Fibroblast of lung (primary cell): ENCODE results near the gene EIF2S1. TPM values are rescaled to one million over a fixed set of nuclear protein-coding genes. Genes with fewer than 3 reads are reported as not detected.

Source experiments
- DNase-seq, 2 donors: peaks; one replicate each; pipeline versions ENCODE4 v3.0.0 to v3.0.0-alpha.2; 2010; ENCODE audit warnings: low read depth in 2 of 2
- H2AFZ ChIP-seq: 2 replicates; pipeline ENCODE4 v1.5.1; 2012; ENCODE audit warnings: low read length, control low read depth, inconsistent platforms
- H3K27ac ChIP-seq: 2 replicates; pipeline ENCODE4 v1.5.1; 2011; ENCODE audit warnings: low read length, control low read depth; ENCODE audit not compliant: insufficient read depth
- H3K27me3 ChIP-seq: 2 replicates; pipeline ENCODE4 v1.5.1; 2011; ENCODE audit warnings: mild to moderate bottlenecking, low read length; ENCODE audit not compliant: control insufficient read depth, insufficient read depth
- H3K36me3 ChIP-seq: 2 replicates; pipeline ENCODE4 v1.5.1; 2011; ENCODE audit warnings: low read length; ENCODE audit not compliant: control insufficient read depth, insufficient read depth
- H3K4me1 ChIP-seq: 2 replicates; pipeline ENCODE4 v1.5.1; 2011; ENCODE audit warnings: low read length; ENCODE audit not compliant: control insufficient read depth, insufficient read depth; ENCODE audit errors: extremely low read depth
- H3K4me2 ChIP-seq: 2 replicates; pipeline ENCODE4 v1.5.1; 2011; ENCODE audit warnings: low read length, control low read depth; ENCODE audit not compliant: insufficient read depth; ENCODE audit errors: extremely low read depth
- H3K4me3 ChIP-seq, 4 experiments: fragments of 200-600 bp in 1 of 4; sonication (generic) in 1 of 4; replicated peaks in 1 of 4; 2 replicates each; pipeline ENCODE4 v1.5.1; 2011 to 2016; ENCODE audit warnings: low read length in 4 of 4, low read depth in 3 of 4, mild to moderate bottlenecking in 3 of 4, control low read depth in 2 of 4, inconsistent platforms in 1 of 4, mixed read lengths in 1 of 4; ENCODE audit not compliant: insufficient read depth in 1 of 4; ENCODE audit errors: control extremely low read depth in 1 of 4
- H3K79me2 ChIP-seq: 2 replicates; pipeline ENCODE4 v1.5.1; 2012; ENCODE audit warnings: mild to moderate bottlenecking, low read length, inconsistent platforms; ENCODE audit not compliant: control insufficient read depth, insufficient read depth
- H3K9ac ChIP-seq: 2 replicates; pipeline ENCODE4 v1.5.1; 2011; ENCODE audit warnings: mild to moderate bottlenecking, low read length, control low read depth; ENCODE audit not compliant: insufficient read depth
- H3K9me3 ChIP-seq: 2 replicates; pipeline ENCODE4 v1.5.1; 2012; ENCODE audit warnings: low read depth, low read length; ENCODE audit not compliant: control insufficient read depth, insufficient read depth
- H4K20me1 ChIP-seq: 2 replicates; pipeline ENCODE4 v1.5.1; 2011; ENCODE audit warnings: low read length; ENCODE audit not compliant: control insufficient read depth, insufficient read depth; ENCODE audit errors: extremely low read depth
- CTCF ChIP-seq, 2 donors: IDR thresholded peaks in 1 of 2; conservative IDR thresholded peaks in 1 of 2; 1 replicate in 1 of 2; 2 replicates in 1 of 2; pipeline ENCODE4 v1.5.1; 2011 to 2012; ENCODE audit warnings: low read length in 2 of 2, control low read depth in 1 of 2, inconsistent platforms in 1 of 2, low read depth in 1 of 2, mild to moderate bottlenecking in 1 of 2
- EZH2 ChIP-seq: IDR thresholded peaks from 2 replicates; pipeline ENCODE4 v1.5.1; 2012; ENCODE audit warnings: low read length, control low read depth, mild to moderate bottlenecking; ENCODE audit errors: missing control alignments
- polyA plus RNA-seq, 2 donors: library from polyadenylated mRNA; depleted of rRNA in 1 of 2; stranded (reverse) in 1 of 2; unstranded in 1 of 2; fragments of >200 nt; gene quantifications; 2 replicates each; pipeline ENCODE4 v1.2.1, GENCODE V29; 2011 to 2012; ENCODE audit warnings: missing spikeins in 1 of 2
- total RNA-seq: library from RNA; depleted of rRNA; stranded (reverse); fragments of >200 nt; gene quantifications from 2 replicates; pipeline ENCODE4 v1.2.1, GENCODE V29; 2014

The EIF2S1 gene
- total and polyA plus RNA-seq, 2 donors (not counting 1 experiment from before 2014, with no cell fraction given) = 180 to 182 TPM

GRCh38 chr14:67377916-67378315 lies 17.8 kb downstream of the EIF2S1 start:
- Histone ChIP-seq H3K4me2 (no peak overlapping the region), H4K20me1 (no peaks in the 10 kb centered on the region), H3K9me3 (no peaks in the 10 kb centered on the region), H3K9ac (no peak overlapping the region), H3K36me3 (peaks cover 19% of the 10 kb centered on the region), H3K27me3 (no peaks in the 10 kb centered on the region), H2AFZ (no peak overlapping the region), H3K27ac (no peak overlapping the region), H3K4me1 (no peaks in the 10 kb centered on the region), H3K79me2 (peaks cover 4% of the 10 kb centered on the region), H3K4me3 (no peak overlapping the region)
- no peak for TF ChIP-seq CTCF (conservative IDR thresholded peaks at IDR 0.05 in 1 of 2, IDR thresholded peaks at IDR 0.05 in 1 of 2; ENCODE audit: low read depth in 1 of 2, low read length in 2 of 2)
- no peak for TF ChIP-seq EZH2
- no peak for DNase-seq

DNA sequence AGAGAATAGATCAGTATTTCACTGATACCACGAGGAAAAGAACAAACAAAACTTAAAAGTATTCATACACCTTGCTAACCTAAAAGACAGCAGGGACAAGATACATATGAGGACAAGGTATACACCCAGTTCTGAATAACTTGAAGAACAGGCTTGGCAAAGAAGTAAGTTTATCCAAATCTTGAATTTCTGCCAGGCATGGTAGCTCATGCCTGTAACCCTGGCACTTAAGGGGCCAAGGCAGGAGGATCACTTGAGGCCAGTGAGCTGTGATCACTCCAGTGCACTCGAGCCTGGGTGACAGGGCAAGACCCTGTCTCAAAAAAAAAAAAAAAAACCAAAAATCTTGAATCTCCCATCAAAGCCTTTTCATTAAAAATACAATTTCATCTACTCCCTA lies 25.0 kb downstream of the EIF2S1 start:
- no peak overlapping the region for H3K4me3 ChIP-seq
- no peak overlapping the region for H3K27ac ChIP-seq
- no peaks in the 10 kb centered on the region for H3K79me2 ChIP-seq
- peaks cover 12% of the 10 kb centered on the region for H3K36me3 ChIP-seq
- no peak for TF ChIP-seq EZH2
- TF ChIP-seq CTCF (conservative IDR thresholded peaks at IDR 0.05 in 1 of 2, IDR thresholded peaks at IDR 0.05 in 1 of 2; ENCODE audit: low read depth in 1 of 2, low read length in 2 of 2) = no peak
- H3K4me2 ChIP-seq = no peak overlapping the region
- H3K27me3 ChIP-seq = no peaks in the 10 kb centered on the region
- H4K20me1 ChIP-seq = no peaks in the 10 kb centered on the region
- no peaks in the 10 kb centered on the region for H3K4me1 ChIP-seq
- DNase-seq = no peak
- H3K9me3 ChIP-seq = no peaks in the 10 kb centered on the region
- no peak overlapping the region for H2AFZ ChIP-seq
- no peak overlapping the region for H3K9ac ChIP-seq

GRCh38 chr14:67385618-67386017 lies 25.5 kb downstream of the EIF2S1 start:
- no peak overlapping the region for H3K4me2 ChIP-seq
- no peak overlapping the region for H3K4me3 ChIP-seq

More at GRCh38 chr14:67385618-67386017, 25.5 kb downstream of the EIF2S1 start:
- Histone ChIP-seq H3K36me3 (peaks cover 12% of the 10 kb centered on the region), H2AFZ (no peak overlapping the region), H3K4me1 (no peaks in the 10 kb centered on the region), H3K27ac (no peak overlapping the region), H3K27me3 (no peaks in the 10 kb centered on the region), H4K20me1 (no peaks in the 10 kb centered on the region), H3K9me3 (no peaks in the 10 kb centered on the region), H3K9ac (no peak overlapping the region), H3K79me2 (no peaks in the 10 kb centered on the region)
- TF ChIP-seq EZH2 = no peak
- TF ChIP-seq CTCF (conservative IDR thresholded peaks at IDR 0.05 in 1 of 2, IDR thresholded peaks at IDR 0.05 in 1 of 2; ENCODE audit: low read depth in 1 of 2, low read length in 2 of 2) = no peak
- no peak for DNase-seq
